C1 segment of cervical spinal cord (tissue), 14 donors: ENCODE results near the gene CBX8.

Experiments
- DNase-seq, 14 donors: peaks; one replicate each; lab custom pipeline; 2025; lab: John Stamatoyannopoulos, UW

Gene CBX8

GRCh38 chr17:79835953-79836509 lies 39.2 kb upstream of the CBX8 start:
- no peak for DNase-seq

- no peak for DNase-seq
Measured at GRCh38 chr17:79835470-79835899, 38.6 kb upstream of the CBX8 start.

- DNase-seq, result peak in 1 of 14 donors; percentile 26
Measured at GRCh38 chr17:79834565-79835469, 37.9 kb upstream of the CBX8 start.

- DNase-seq, result no peak
Measured at GRCh38 chr17:79833744-79834564, 37.1 kb upstream of the CBX8 start.

GRCh38 chr17:79833110-79833450 lies 36.2 kb upstream of the CBX8 start:
- no peak for DNase-seq

- peak in 1 of 14 donors; percentile 47 for DNase-seq
Measured at GRCh38 chr17:79832218-79833109, 35.6 kb upstream of the CBX8 start.

GRCh38 chr17:79831265-79832217 lies 34.7 kb upstream of the CBX8 start:
- peak in 12 of 14 donors; percentile 22 to 87 (median 72) for DNase-seq

GRCh38 chr17:79830763-79831264 lies 33.9 kb upstream of the CBX8 start:
- DNase-seq, result no peak

- no peak for DNase-seq
Measured at GRCh38 chr17:79830303-79830702, 33.4 kb upstream of the CBX8 start.

- DNase-seq, result no peak
Measured at GRCh38 chr17:79829457-79829856, 32.6 kb upstream of the CBX8 start.

GRCh38 chr17:79829004-79829403 lies 32.1 kb upstream of the CBX8 start:
- no peak for DNase-seq

- DNase-seq, result no peak
Measured at GRCh38 chr17:79826841-79827578, 30.1 kb upstream of the CBX8 start.

- no peak for DNase-seq
Measured at GRCh38 chr17:79826204-79826680, 29.4 kb upstream of the CBX8 start.

- DNase-seq, result no peak
Measured at GRCh38 chr17:79825580-79825921, 28.7 kb upstream of the CBX8 start.

GRCh38 chr17:79824893-79825579 lies 28.2 kb upstream of the CBX8 start:
- no peak for DNase-seq

GRCh38 chr17:79824234-79824633 lies 27.4 kb upstream of the CBX8 start:
- no peak for DNase-seq

- no peak for DNase-seq
Measured at GRCh38 chr17:79822583-79823124, 25.8 kb upstream of the CBX8 start.
